Neuron (in vitro differentiated cells): ENCODE measurements around the gene PRR5L.
"Not testable (repeated sequence)": the region's sequence is repeated elsewhere in the genome, so short reads cannot be mapped to it uniquely, and the experiment has no call there.

Source experiments
- H2AFZ ChIP-seq: one replicate; pipeline ENCODE4 v1.6.1; 2013; ENCODE audit warnings: low read depth, mild to moderate bottlenecking, inconsistent platforms, low read length, moderate library complexity
- H3K27me3 ChIP-seq: one replicate; pipeline ENCODE4 v1.6.1; 2013; ENCODE audit warnings: low read length; ENCODE audit not compliant: insufficient read depth
- H3K36me3 ChIP-seq: one replicate; pipeline ENCODE4 v1.6.1; 2013; ENCODE audit warnings: low read length; ENCODE audit not compliant: insufficient read depth
- H3K4me1 ChIP-seq: one replicate; pipeline ENCODE4 v1.6.1; 2013; ENCODE audit warnings: low read length; ENCODE audit not compliant: insufficient read depth
- H3K4me3 ChIP-seq: 2 replicates; pipeline ENCODE4 v1.5.1; 2013; ENCODE audit warnings: mild to moderate bottlenecking, low read length, moderate library complexity
- H3K9me3 ChIP-seq: one replicate; pipeline ENCODE4 v1.6.1; 2013; ENCODE audit warnings: low read length

The PRR5L gene

DNA sequence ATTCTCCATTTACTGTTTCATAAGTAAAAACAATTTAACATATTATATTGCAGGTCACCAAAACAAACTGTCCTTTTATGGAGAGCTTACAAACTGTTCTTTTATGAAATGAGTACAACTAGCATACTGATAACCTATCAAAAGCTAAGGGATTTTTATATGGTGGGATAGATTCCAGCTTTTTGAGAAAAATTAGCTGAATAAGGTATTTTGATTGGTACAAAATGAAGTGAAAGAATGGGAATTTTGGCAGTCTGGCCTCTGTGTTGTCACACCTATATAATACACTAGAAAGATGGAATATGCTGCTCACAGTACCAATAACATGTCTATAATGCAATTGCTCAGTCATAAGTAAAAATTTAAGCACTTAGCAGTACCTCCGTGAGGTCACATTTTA is 202.6 kb downstream of the PRR5L start:
- H3K27me3 ChIP-seq, result no peaks in the 10 kb centered on the region
- no peaks in the 10 kb centered on the region for H3K9me3 ChIP-seq
- H3K36me3 ChIP-seq, result peaks cover 48% of the 10 kb centered on the region
- peaks cover 26% of the 10 kb centered on the region for H3K4me1 ChIP-seq
- no peak overlapping the region for H2AFZ ChIP-seq
- H3K4me3 ChIP-seq, result no peak overlapping the region

DNA sequence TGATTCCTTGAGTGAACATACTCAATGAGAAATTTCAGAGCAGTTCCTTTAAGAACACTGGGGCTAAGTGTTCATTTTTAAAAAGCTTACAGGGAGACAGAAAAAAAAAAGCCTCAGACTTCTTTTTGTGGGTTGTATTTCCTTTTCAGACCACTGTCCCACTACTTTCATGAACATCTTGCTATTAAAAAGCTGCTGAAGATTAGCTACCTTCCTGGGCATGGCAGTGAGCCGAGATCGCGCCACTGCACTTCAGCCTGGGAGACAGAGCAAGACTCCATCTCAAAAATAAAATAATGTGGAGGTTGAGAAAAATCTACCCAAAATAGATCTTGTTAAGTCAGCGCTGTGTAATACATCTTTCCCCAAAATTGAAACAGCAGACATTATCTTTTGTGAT is 203.2 kb downstream of the PRR5L start:
- Histone ChIP-seq H3K9me3 (no peaks in the 10 kb centered on the region), H3K4me3 (no peak overlapping the region), H3K36me3 (peaks cover 47% of the 10 kb centered on the region), H2AFZ (no peak overlapping the region), H3K4me1 (peaks cover 26% of the 10 kb centered on the region), H3K27me3 (no peaks in the 10 kb centered on the region)

GRCh38 chr11:36500315-36500721 is 204.2 kb downstream of the PRR5L start:
- no peak overlapping the region for H3K4me3 ChIP-seq

DNA sequence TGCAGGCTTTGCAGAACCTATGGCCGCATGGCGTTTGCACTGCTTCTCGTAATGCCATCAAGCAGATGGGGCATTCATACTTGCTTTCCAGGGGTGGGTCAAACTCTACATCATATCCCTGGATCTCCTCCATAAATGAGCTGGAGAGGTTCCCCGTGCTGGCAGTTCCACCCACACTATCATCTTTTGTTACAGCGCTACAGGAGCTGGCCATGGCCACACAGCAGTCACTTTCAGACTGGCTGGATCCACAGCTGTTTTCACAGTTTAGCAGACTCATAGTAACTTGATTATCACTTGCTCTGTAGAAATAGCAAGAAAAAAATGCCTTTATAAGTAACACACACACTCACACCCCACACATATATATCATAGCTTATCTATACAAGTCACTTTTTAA is 205.1 kb downstream of the PRR5L start:
- H3K9me3 ChIP-seq, result no peaks in the 10 kb centered on the region
- no peak overlapping the region for H2AFZ ChIP-seq
- peaks cover 26% of the 10 kb centered on the region for H3K4me1 ChIP-seq
- H3K4me3 ChIP-seq, result no peak overlapping the region
- no peaks in the 10 kb centered on the region for H3K27me3 ChIP-seq
- H3K36me3 ChIP-seq, result peaks cover 36% of the 10 kb centered on the region

More at GRCh38 chr11:36500315-36500721, 204.2 kb downstream of the PRR5L start:
- H2AFZ ChIP-seq, result no peak overlapping the region
- no peaks in the 10 kb centered on the region for H3K27me3 ChIP-seq
- H3K4me1 ChIP-seq, result peaks cover 26% of the 10 kb centered on the region
- no peaks in the 10 kb centered on the region for H3K9me3 ChIP-seq
- H3K36me3 ChIP-seq, result peaks cover 43% of the 10 kb centered on the region

DNA sequence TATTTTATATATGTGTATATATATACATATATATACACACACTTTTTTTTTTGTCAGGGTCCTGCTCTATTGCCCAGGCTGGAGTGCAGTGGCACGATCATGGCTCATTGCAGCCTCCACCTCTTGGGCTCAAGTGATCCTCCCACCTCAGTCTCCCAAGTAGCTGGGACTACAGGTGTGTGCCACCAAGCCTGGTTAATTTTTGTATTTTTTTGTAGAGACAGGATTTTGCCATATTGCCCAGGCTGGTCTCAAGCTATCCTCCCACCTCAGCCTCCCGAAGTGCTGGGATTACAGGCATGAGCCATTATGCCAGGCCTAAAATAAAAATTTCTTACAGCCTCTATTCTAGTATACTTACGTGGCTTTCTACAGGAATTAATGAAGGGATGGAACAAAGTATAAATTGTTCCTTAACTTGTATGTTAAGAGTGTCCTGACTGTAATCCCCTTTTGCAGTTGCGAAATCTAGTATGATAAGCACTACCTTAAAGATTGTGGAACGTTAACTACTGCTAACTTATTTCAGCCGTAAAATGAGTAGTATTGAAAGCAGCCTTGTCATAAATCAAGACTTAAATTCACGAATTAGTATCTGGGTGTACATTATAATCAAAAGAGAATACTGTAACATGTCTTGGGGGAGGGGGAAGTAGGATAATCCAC is 211.9 kb downstream of the PRR5L start:
- H3K27me3 ChIP-seq, result no peaks in the 10 kb centered on the region
- peak overlapping the region; percentile 77 for H3K4me3 ChIP-seq
- H3K4me1 ChIP-seq, result peaks cover 17% of the 10 kb centered on the region
- H3K36me3 ChIP-seq, result peaks cover 12% of the 10 kb centered on the region
- H3K9me3 ChIP-seq, result no peaks in the 10 kb centered on the region
- no peak overlapping the region for H2AFZ ChIP-seq

- Histone ChIP-seq H3K4me1 (peaks cover 17% of the 10 kb centered on the region), H3K36me3 (peaks cover 9% of the 10 kb centered on the region), H3K27me3 (no peaks in the 10 kb centered on the region), H3K4me3 (peak overlapping the region; percentile 77), H3K9me3 (peaks cover under 1% of the 10 kb centered on the region), H2AFZ (peak overlapping the region; percentile 88)
These were observed 212.7 kb downstream of the PRR5L start for GRCh38 chr11:36508743-36509142.

GRCh38 chr11:36509201-36509639 is 213.1 kb downstream of the PRR5L start:
- H3K9me3 ChIP-seq, result peaks cover 2% of the 10 kb centered on the region
- H2AFZ ChIP-seq, result peak overlapping the region; percentile 88
- H3K27me3 ChIP-seq, result no peaks in the 10 kb centered on the region
- peak overlapping the region; percentile 77 for H3K4me3 ChIP-seq
- peaks cover 5% of the 10 kb centered on the region for H3K36me3 ChIP-seq
- peaks cover 17% of the 10 kb centered on the region for H3K4me1 ChIP-seq

DNA sequence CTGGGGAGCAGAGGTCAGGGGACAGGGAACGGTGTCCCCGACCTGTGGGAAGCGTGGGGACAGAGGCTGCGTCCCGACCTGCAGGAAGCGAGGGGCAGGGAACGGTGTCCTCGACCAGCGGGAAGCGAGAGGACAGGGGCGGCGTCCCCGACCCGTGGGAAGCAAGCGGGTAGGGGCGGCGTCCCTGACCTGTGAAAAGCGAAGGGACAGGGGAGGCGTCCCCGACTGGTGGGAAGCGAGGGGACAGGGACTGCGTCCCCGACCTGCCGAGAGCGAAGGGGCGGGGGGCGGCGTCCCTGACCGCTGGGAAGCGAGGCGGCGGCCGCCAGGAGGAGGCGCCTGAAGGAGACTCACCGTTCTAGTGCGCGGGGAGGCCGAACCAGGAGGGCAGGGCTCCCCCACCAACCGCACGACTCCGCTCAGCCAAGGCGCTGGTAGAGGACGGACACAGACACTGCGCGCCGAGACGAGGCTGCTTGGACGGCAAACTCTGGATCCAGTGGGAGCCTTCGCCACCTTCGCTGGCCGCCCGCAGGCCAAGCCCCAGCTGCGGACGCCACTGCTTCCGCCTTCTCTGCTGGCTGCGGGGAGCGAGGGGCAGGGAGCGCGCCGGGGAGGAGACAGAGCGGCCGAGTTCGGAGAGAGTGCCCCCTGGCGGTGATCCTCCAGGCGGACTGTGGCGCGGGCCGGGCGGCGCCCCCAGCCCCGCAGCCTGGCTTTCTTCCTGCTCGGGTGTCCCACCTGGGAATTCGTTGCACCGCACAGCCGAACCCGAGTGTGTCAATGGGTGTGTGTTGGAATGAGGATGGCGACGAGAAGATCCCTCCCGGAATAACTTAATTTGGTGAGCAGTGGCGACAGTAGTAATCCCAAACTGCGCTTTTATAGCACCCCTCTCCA is 213.9 kb downstream of the PRR5L start, which contains the start of gene TRAF6:
TRAF6 (minus strand) TSS at position 579 of the 900 bp plus-strand sequence. CDS start 8,757 bp downstream, outside the sequence.
- Histone ChIP-seq H3K4me3 (peak within 1 kb of the TSS; percentile 77), H3K27me3 (no peaks in the 10 kb centered on the region), H3K4me1 (peaks cover 17% of the 10 kb centered on the region), H3K9me3 (peaks cover 2% of the 10 kb centered on the region), H2AFZ (peak within 1 kb of the TSS; percentile 88), H3K36me3 (peaks cover 4% of the 10 kb centered on the region)

DNA sequence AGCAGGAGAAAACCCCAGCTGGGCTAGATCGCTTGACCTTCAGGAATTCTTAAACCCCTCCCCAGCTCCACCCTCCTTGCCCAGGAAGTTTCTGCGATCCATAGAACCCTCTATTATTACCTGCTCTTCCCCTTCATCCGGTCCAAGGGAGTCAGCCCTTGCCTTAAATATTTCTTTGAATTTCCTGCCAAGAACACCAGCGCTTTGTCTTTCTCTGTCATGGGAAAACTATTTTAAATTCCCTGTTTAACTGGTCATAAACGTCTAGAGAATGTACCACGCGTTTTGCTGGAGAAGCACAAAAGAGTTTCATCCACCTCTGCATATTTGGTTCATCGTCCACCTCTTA is 214.5 kb downstream of the PRR5L start:
- H3K4me1 ChIP-seq, result peaks cover 17% of the 10 kb centered on the region

DNA sequence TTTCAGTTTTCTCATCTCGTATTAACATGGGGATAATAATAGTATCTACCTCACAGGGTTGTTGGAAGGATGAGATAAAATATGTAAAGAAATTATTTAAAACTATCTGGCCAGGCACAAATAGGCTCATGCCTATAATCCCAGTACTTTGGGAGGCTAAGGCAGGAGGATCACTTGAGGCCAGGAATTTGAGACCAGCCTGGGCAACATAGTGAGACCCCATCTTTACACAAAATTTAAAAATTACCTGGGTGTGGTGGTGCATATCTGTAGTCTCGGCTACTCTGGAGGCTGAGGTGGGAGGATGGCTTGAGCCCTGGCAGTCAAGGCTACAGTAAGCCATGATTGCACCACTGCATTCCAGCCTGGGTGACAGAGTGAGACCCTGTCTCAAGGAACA is 215.0 kb downstream of the PRR5L start:
- peak overlapping the region; percentile 88 for H2AFZ ChIP-seq
- H3K4me1 ChIP-seq, result peaks cover 17% of the 10 kb centered on the region
- H3K9me3 ChIP-seq, H3K36me3 ChIP-seq, H3K27me3 ChIP-seq: not testable (repeated sequence)
- peak overlapping the region; percentile 77 for H3K4me3 ChIP-seq

More for the DNA sequence above, 214.5 kb downstream of the PRR5L start:
- Histone ChIP-seq H2AFZ (peak overlapping the region; percentile 88), H3K4me3 (peak overlapping the region; percentile 77), H3K27me3 (no peaks in the 10 kb centered on the region), H3K36me3 (no peaks in the 10 kb centered on the region), H3K9me3 (peaks cover 2% of the 10 kb centered on the region)

DNA sequence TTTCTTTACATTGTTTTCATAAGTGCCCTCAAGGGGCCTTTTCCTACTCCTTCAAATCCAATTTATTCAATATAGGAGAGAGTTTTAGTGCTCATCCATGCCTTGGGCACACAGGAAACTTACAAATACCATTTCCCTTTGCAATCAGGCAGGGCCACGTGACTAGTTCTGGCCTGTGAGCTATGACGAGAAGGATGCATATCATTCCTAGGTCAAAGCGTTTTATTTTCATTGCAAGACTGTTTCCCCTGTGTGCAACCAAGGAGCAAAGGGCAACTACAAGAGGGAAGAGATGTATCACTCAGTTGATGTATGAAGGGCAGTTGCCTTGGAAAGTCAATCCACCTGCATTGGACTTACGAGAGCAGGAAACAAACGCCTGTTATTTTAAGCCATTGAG is 215.9 kb downstream of the PRR5L start:
- peaks cover 17% of the 10 kb centered on the region for H3K4me1 ChIP-seq
- no peaks in the 10 kb centered on the region for H3K36me3 ChIP-seq
- no peak overlapping the region for H2AFZ ChIP-seq
- peaks cover 2% of the 10 kb centered on the region for H3K9me3 ChIP-seq
- H3K27me3 ChIP-seq, result no peaks in the 10 kb centered on the region
- H3K4me3 ChIP-seq, result no peak overlapping the region

GRCh38 chr11:36513965-36514364 is 217.9 kb downstream of the PRR5L start:
- Histone ChIP-seq H3K4me1 (peaks cover 7% of the 10 kb centered on the region), H3K9me3 (peaks cover 2% of the 10 kb centered on the region), H3K27me3 (no peaks in the 10 kb centered on the region), H3K36me3 (no peaks in the 10 kb centered on the region), H3K4me3 (no peak overlapping the region), H2AFZ (no peak overlapping the region)
